ENCODE results near the gene KCNF1. TPM values are rescaled to one million over a fixed set of nuclear protein-coding genes. Genes with fewer than 3 reads are reported as not detected.

Gene KCNF1
- total and polyA plus RNA-seq, 2 of the 8 experiments (the other 6 are each of a cell fraction or from before 2014, with no cell fraction given), result 0.48 to 1.5 TPM

- Histone ChIP-seq H4K20me1 (replicated peaks in 1 of 2; ENCODE audit: control insufficient read depth in 1 of 2, insufficient read depth in 2 of 2, low read length in 2 of 2) (no peaks in the 10 kb centered on the region), H3K79me2 (ENCODE audit: control insufficient read depth in 1 of 2, insufficient read depth in 2 of 2, low read length in 2 of 2) (no peaks in the 10 kb centered on the region), H4K8ac (ENCODE audit: extremely low read depth, insufficient read depth, low read length) (no peak overlapping the region), H3K23me2 (ENCODE audit: low read depth, low read length) (no peaks in the 10 kb centered on the region; the same call in 1 of the 2 replicates), H2BK15ac (ENCODE audit: low read length) (peak overlapping the region; percentile 62; the same call in 1 of the 2 replicates), H3K18ac (ENCODE audit: extremely low read depth, low read length) (no peak overlapping the region), H3K27ac (ENCODE audit: low read depth, low read length) (no peak overlapping the region), H3K14ac (ENCODE audit: insufficient read length) (no peak overlapping the region), H3K56ac (replicated peaks; ENCODE audit: insufficient read length, low read depth, low read length) (no peak overlapping the region), H3K23ac (ENCODE audit: insufficient read length) (no peak overlapping the region), H3K4ac (replicated peaks; ENCODE audit: insufficient read length, low read depth, low read length) (no peak overlapping the region), H3K27me3 (replicated peaks in 1 of 4; ENCODE audit: control insufficient read depth in 3 of 4, extremely low read depth in 1 of 4, insufficient read depth in 3 of 4, low read length in 3 of 4) (peaks cover 0 to 4% (median 1%) of the 10 kb centered on the region in 4 experiments; a peak in 2 of 7 replicates), H2BK12ac (ENCODE audit: low read depth, low read length) (no peak overlapping the region), H3K9ac (replicated peaks in 1 of 4; ENCODE audit: extremely low read depth in 1 of 4, low read depth in 3 of 4, low read length in 3 of 4) (no peak overlapping the region), H3K4me2 (ENCODE audit: insufficient read depth in 1 of 2, low read depth in 2 of 2, low read length in 2 of 2) (no peak overlapping the region), H2BK20ac (ENCODE audit: low read length) (no peak overlapping the region; the same call in 1 of the 2 replicates), H2BK120ac (replicated peaks; ENCODE audit: low read depth, low read length) (no peak overlapping the region), H3K79me1 (ENCODE audit: low read depth, low read length) (no peaks in the 10 kb centered on the region), H3K4me1 (replicated peaks in 1 of 4; ENCODE audit: control insufficient read depth in 3 of 4, insufficient read depth in 4 of 4, low read length in 3 of 4) (peaks cover 0 to 22% (median 15%) of the 10 kb centered on the region in 4 experiments; a peak in 6 of 7 replicates), H2BK5ac (ENCODE audit: low read depth, low read length) (no peak overlapping the region), H2AK5ac (ENCODE audit: low read depth, low read length) (no peak overlapping the region), H3K9me3 (ENCODE audit: insufficient read depth in 2 of 2, low read depth in 1 of 2, low read length in 1 of 2) (no peaks in the 10 kb centered on the region), H2AFZ (ENCODE audit: low read length) (no peak overlapping the region), H4K91ac (replicated peaks; ENCODE audit: insufficient read length, low read length) (no peak overlapping the region), H3K4me3 (ENCODE audit: extremely low read depth in 1 of 4, insufficient read depth in 2 of 4, low read depth in 3 of 4, low read length in 4 of 4) (no peak overlapping the region), H3K36me3 (ENCODE audit: control insufficient read depth in 2 of 4, insufficient read depth in 4 of 4, low read length in 3 of 4) (no peaks in the 10 kb centered on the region), H4K5ac (ENCODE audit: insufficient read length, low read depth, low read length) (no peak overlapping the region)
- WGBS, 2 experiments (ENCODE audit: extremely low coverage in 1 of 2, insufficient coverage in 1 of 2, insufficient read length in 1 of 2, insufficient replicate concordance in 2 of 2, low coverage in 1 of 2, low lambda C conversion rate in 2 of 2, missing lambda C conversion rate in 1 of 2), result 93% methylated on average over 5 of the region's 5 CpGs; no CpG with 5 or more reads in 1 of the 2 experiments
- DNase-seq (ENCODE audit: low read depth in 1 of 2, low spot score in 2 of 2) (no peak), FAIRE-seq (no peak)
- CTCF ChIA-PET (ENCODE audit: partially characterized antibody), result interaction anchor here (2.5 to 11.9 kb wide), 2 partner anchors 12 to 92 kb away, joined by 14 to 125 read pairs; partner anchors contain the start of gene KCNF1
- no peak for TF ChIP-seq SP2 (IDR thresholded peaks at IDR 0.05; ENCODE audit: low read length)
- no peak for TF ChIP-seq CHD1 (IDR thresholded peaks at IDR 0.05; ENCODE audit: low read depth, low read length)
- no peak for TF ChIP-seq BACH1 (IDR thresholded peaks at IDR 0.05; ENCODE audit: low read length)
- no peak for TF ChIP-seq YY1 (IDR thresholded peaks at IDR 0.05; ENCODE audit: low read depth, low read length)
- no peak for TF ChIP-seq SIN3A (conservative IDR thresholded peaks at IDR 0.05 in 1 of 2, IDR thresholded peaks at IDR 0.05 in 1 of 2; ENCODE audit: low read depth in 1 of 2, low read length in 2 of 2)
- no peak for TF ChIP-seq TCF12 (IDR thresholded peaks at IDR 0.05; ENCODE audit: low read depth, low read length)
- TF ChIP-seq POU5F1 (IDR thresholded peaks at IDR 0.05; ENCODE audit: low read depth, low read length), result no peak
- TF ChIP-seq CHD2 (IDR thresholded peaks at IDR 0.05; ENCODE audit: low read length), result no peak
- TF ChIP-seq EGR1 (IDR thresholded peaks at IDR 0.05; ENCODE audit: borderline replicate concordance, low read depth, low read length), result no peak
- no peak for TF ChIP-seq HDAC2 (IDR thresholded peaks at IDR 0.05; ENCODE audit: borderline replicate concordance in 1 of 2, low read depth in 2 of 2, low read length in 2 of 2)
- TF ChIP-seq EZH2 (IDR thresholded peaks at IDR 0.05; ENCODE audit: low read depth, low read length, severe bottlenecking), result no peak
- no peak for TF ChIP-seq GABPA (IDR thresholded peaks at IDR 0.05; ENCODE audit: borderline replicate concordance, insufficient read depth, low read length)
- TF ChIP-seq MAFK (IDR thresholded peaks at IDR 0.05; ENCODE audit: low read depth, low read length), result no peak
- TF ChIP-seq CTBP2 (IDR thresholded peaks at IDR 0.05; ENCODE audit: borderline replicate concordance, insufficient read depth, insufficient read length, low read length), result no peak
- POLR2A ChIA-PET (ENCODE audit: partially characterized antibody), result interaction anchor here (0.6 kb wide), 1 partner anchor 421 kb away, joined by 3 read pairs; no protein-coding TSS in a partner anchor
These were observed 12.7 kb downstream of the KCNF1 start for GRCh38 chr2:10924441-10924840.
